Coronary artery (tissue), 2 donors: ENCODE data around the gene ZNF687.
"Not testable (repeated sequence)": the region's sequence is repeated elsewhere in the genome, so short reads cannot be mapped to it uniquely, and the experiment has no call there.

ENCODE experiments used
- DNase-seq: peaks from one replicate; pipeline ENCODE4 v3.0.0-alpha.2; 2017; ENCODE audit warnings: low spot score
- H3K27ac ChIP-seq, 2 donors: fragments of 200-600 bp; sonication (generic); one replicate each; pipeline ENCODE4 v1.5.1; 2016 to 2019
- H3K4me3 ChIP-seq: fragments of 200-600 bp; sonication (generic); 2 replicates; pipeline ENCODE4 v1.5.1; 2016; ENCODE audit warnings: mild to moderate bottlenecking, moderate library complexity
- TF ChIP-seq, protein P1 (sequence below): fragments of 200-600 bp; sonication (generic); IDR thresholded peaks from one replicate; pipeline ENCODE4 v1.5.1; 2019; ENCODE audit warnings: antibody characterized with exemption

ZNF687 gene

DNA sequence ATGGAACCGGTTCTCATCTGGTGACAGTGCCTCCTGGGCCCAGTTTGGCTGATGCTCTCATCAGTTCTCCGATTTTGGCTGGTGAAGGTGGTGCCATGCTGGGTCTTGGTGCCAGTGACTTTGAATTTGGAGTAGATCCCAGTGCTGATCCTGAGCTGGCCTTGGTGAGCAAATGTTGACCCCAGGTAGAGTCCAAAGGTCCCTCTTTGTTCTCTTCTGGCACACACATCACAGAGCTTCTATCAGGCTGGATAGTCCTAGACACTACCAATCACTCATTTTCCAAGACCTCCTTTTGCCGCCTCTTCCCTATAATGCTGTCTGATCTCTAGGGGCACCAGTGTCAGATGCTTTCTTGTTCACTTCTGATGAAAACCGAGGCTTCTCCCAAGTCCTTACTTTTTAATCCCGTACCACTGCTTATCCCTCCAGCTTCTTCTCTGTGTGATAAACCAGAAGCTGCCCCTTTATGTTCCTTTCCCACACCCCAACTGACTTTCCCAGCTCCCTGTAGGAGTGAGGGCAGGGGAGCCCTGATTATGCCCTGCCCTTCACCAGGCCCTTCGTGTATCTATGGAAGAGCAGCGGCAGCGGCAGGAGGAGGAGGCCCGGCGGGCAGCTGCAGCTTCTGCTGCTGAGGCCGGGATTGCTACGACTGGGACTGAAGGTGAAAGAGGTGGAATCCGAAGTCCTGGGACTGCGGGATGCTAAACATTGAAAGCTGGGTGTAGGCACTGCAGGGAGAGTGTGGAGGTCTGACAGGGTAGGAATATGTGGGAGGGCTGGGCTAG is 16.5 kb upstream of the ZNF687 start:
- TF ChIP-seq, protein P1, sequence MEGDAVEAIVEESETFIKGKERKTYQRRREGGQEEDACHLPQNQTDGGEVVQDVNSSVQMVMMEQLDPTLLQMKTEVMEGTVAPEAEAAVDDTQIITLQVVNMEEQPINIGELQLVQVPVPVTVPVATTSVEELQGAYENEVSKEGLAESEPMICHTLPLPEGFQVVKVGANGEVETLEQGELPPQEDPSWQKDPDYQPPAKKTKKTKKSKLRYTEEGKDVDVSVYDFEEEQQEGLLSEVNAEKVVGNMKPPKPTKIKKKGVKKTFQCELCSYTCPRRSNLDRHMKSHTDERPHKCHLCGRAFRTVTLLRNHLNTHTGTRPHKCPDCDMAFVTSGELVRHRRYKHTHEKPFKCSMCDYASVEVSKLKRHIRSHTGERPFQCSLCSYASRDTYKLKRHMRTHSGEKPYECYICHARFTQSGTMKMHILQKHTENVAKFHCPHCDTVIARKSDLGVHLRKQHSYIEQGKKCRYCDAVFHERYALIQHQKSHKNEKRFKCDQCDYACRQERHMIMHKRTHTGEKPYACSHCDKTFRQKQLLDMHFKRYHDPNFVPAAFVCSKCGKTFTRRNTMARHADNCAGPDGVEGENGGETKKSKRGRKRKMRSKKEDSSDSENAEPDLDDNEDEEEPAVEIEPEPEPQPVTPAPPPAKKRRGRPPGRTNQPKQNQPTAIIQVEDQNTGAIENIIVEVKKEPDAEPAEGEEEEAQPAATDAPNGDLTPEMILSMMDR: no peak
- DNase-seq: no peak
- Histone ChIP-seq H3K4me3 (no peak overlapping the region), H3K27ac (no peak overlapping the region)

DNA sequence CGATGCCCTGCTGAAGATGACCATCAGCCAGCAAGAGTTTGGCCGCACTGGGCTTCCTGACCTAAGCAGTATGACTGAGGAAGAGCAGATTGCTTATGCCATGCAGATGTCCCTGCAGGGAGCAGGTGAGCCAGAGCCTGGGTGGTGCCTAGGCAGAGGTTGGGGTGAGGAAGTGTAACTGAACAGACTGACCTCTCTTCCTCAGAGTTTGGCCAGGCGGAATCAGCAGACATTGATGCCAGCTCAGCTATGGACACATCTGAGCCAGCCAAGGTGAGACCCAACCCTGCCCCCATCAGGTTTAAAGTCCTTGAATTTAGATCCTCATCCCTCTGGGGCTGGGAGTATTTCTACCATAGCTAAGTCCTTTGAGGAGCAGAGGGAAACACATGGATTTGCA is 15.8 kb upstream of the ZNF687 start:
- Histone ChIP-seq H3K4me3 (no peak overlapping the region), H3K27ac (no peak overlapping the region)
- DNase-seq: no peak
- TF ChIP-seq, protein P1: no peak

DNA sequence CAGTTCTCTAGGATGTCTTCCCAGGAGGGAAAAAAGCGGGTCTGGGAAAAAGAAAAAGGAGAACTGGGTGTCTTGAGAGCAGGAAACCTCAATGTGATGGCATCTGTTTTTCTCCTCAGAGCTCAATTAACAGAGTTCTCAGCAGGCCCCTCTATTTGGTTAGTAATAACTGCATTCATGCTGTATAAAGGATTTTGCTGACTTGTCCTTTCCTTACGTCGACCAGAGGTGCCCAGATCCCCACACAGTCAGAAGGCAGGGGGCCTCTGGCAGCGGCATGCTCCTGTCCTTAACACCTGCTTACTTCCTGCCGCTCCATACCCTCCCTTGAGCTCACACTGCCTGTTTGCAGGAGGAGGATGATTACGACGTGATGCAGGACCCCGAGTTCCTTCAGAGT is 15.3 kb upstream of the ZNF687 start:
- DNase-seq: no peak
- TF ChIP-seq, protein P1: no peak
- no peak overlapping the region for H3K4me3 ChIP-seq

DNA sequence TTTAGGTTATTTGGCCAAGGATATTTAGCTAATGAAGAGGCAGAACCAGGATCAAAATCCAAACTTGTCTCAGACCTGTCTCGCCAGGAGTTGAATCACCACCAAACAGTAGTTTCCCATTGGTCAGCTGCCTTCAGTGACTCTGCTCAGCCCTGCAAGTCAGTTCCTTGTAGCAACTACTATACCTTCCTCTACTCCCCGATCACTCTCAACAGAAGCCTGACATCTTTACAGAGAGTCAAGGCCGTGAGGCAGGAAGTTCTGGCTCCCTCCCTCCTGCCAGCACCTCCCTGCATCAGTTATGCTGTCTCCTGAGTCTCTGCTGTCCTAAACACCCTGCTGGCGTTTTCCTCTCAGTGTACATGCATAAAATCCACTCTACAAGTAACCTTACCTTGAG is 14.3 kb upstream of the ZNF687 start:
- Histone ChIP-seq H3K27ac (no peak overlapping the region), H3K4me3 (no peak overlapping the region)
- TF ChIP-seq, protein P1: no peak
- no peak for DNase-seq

More for the DNA sequence above, 15.3 kb upstream of the ZNF687 start:
- no peak overlapping the region for H3K27ac ChIP-seq

DNA sequence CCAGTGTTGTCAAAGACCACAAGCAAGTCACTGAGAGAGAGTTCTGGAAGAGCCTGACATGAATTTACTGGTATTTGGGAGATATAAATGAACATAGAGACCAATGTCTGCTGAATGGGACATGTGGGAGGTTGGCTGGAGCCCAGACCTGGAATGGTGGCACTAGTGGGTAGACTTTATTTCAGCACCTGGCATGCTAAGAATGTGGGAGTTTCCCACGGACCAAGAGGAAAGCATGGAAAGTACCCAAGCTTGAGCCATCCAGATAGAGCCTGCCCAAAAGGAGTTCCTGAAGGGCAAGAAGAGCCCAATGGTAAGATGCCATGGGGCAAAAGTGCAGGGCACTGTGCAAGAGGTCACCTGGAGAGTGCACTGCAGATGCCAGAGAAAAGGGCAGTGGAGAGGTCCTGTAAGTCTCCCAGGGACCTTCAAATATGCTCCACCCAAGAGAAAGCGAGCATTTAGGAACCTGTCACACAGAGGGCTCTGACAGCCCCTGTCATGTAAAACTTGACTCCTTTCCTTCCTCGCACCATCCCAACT is 8.1 kb upstream of the ZNF687 start:
- no peak for DNase-seq
- TF ChIP-seq, protein P1: no peak
- Histone ChIP-seq H3K4me3 (no peak overlapping the region), H3K27ac (no peak overlapping the region)

DNA sequence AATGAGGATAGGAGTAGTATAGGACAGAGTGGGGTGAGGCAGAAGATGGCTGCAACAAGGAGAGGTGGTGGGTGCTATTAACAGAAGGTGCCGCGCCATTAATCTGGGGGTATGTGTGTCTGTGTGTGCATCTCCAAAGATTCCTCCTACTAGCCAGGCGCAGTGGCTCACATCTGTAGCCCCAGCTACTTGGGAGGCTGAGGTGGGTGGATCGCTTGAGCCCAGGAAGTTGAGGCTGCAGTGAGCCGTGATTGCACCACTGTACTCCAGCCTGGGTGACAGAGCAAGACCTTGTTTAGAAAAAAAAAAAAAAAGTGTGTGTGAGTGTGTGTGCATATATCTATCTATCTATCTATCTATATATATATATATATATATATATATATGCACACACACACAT is 6.8 kb upstream of the ZNF687 start:
- H3K27ac ChIP-seq, DNase-seq, H3K4me3 ChIP-seq: not testable (repeated sequence)

DNA sequence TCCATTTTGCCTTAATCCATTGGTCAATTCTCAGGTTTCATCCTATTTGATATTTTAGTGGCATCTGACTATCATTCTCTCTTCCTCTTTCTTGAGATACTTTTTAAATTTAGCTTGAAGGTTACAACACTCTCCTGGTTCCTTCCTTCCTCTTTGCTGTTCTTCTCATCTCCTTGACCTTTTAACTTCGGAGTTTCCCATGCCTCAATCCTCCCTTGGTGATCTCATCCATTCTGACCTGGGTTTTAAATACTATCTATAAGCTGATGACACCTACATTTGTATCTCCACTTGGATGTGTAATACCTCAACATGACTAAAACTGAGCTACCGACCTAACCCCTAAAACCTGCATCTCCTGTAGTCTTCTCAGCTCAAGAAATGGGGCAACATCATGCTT is 4.8 kb upstream of the ZNF687 start:
- TF ChIP-seq, protein P1: no peak
- H3K4me3 ChIP-seq: no peak overlapping the region
- no peak for DNase-seq
- no peak overlapping the region for H3K27ac ChIP-seq
